Nephron progenitor cell (in vitro differentiated cells): ENCODE results near the gene LPP.
"Not testable (repeated sequence)": the region's sequence is repeated elsewhere in the genome, so short reads cannot be mapped to it uniquely, and the experiment has no call there.

Experiments used
- DNase-seq: peaks from one replicate; pipeline ENCODE4 v3.0.0; 2021
- H3K27ac Mint-ChIP-seq: 2 replicates; pipeline ENCODE4 v1.8.0; 2021; ENCODE audit warnings: mild to moderate bottlenecking, moderate library complexity, mixed read lengths
- H3K27me3 Mint-ChIP-seq: 2 replicates; pipeline ENCODE4 v1.8.0; 2021; ENCODE audit warnings: mild to moderate bottlenecking, low read depth, mixed read lengths; ENCODE audit not compliant: poor library complexity
- H3K36me3 Mint-ChIP-seq: 2 replicates; pipeline ENCODE4 v1.8.0; 2021; ENCODE audit warnings: low read depth, mixed read lengths
- H3K4me1 Mint-ChIP-seq: 2 replicates; pipeline ENCODE4 v1.8.0; 2021; ENCODE audit warnings: mixed read lengths
- H3K4me3 Mint-ChIP-seq: 2 replicates; pipeline ENCODE4 v1.8.0; 2021; ENCODE audit warnings: mild to moderate bottlenecking, moderate library complexity, mixed read lengths
- H3K9me3 Mint-ChIP-seq: 2 replicates; pipeline ENCODE4 v1.8.0; 2021; ENCODE audit warnings: mild to moderate bottlenecking, moderate library complexity, mixed read lengths
- CTCF ChIP-seq: fragments of 200-600 bp; sonication (generic); IDR thresholded peaks from 2 replicates; pipeline ENCODE4 v1.5.0; 2021; ENCODE audit warnings: antibody characterized with exemption

The LPP gene

GRCh38 chr3:188631291-188632010 lies 477.5 kb downstream of the LPP start:
- TF ChIP-seq CTCF = no peak
- Mint-ChIP-seq H3K36me3 (peaks cover 74% of the 10 kb centered on the region), H3K27me3 (no peaks in the 10 kb centered on the region), H3K4me3 (no peak overlapping the region), H3K4me1 (peaks cover 5% of the 10 kb centered on the region), H3K9me3 (peaks cover 42% of the 10 kb centered on the region), H3K27ac (no peak overlapping the region)
- DNase-seq = no peak

- no peak overlapping the region for H3K27ac Mint-ChIP-seq
- no peak for DNase-seq
- H3K4me3 Mint-ChIP-seq = no peak overlapping the region
- peaks cover 3% of the 10 kb centered on the region for H3K27me3 Mint-ChIP-seq
- H3K4me1 Mint-ChIP-seq = peaks cover 5% of the 10 kb centered on the region
- no peak for TF ChIP-seq CTCF
- peaks cover 67% of the 10 kb centered on the region for H3K36me3 Mint-ChIP-seq
- peaks cover 48% of the 10 kb centered on the region for H3K9me3 Mint-ChIP-seq
Measured at GRCh38 chr3:188633206-188633605, 479.2 kb downstream of the LPP start.

- Mint-ChIP-seq H3K27ac (no peak overlapping the region), H3K4me3 (no peak overlapping the region), H3K4me1 (peaks cover 5% of the 10 kb centered on the region), H3K27me3 (peaks cover 3% of the 10 kb centered on the region), H3K36me3 (peaks cover 56% of the 10 kb centered on the region), H3K9me3 (peaks cover 39% of the 10 kb centered on the region)
- TF ChIP-seq CTCF = no peak
- no peak for DNase-seq
Measured at GRCh38 chr3:188634285-188634684, 480.3 kb downstream of the LPP start.

- H3K36me3 Mint-ChIP-seq = peaks cover 48% of the 10 kb centered on the region
- DNase-seq = no peak
- H3K4me3 Mint-ChIP-seq = no peak overlapping the region
- H3K27me3 Mint-ChIP-seq = peaks cover 3% of the 10 kb centered on the region
- TF ChIP-seq CTCF = no peak
- H3K27ac Mint-ChIP-seq = no peak overlapping the region
- peaks cover 30% of the 10 kb centered on the region for H3K9me3 Mint-ChIP-seq
- peaks cover 5% of the 10 kb centered on the region for H3K4me1 Mint-ChIP-seq
Measured at GRCh38 chr3:188635258-188636042, 481.5 kb downstream of the LPP start.

DNA sequence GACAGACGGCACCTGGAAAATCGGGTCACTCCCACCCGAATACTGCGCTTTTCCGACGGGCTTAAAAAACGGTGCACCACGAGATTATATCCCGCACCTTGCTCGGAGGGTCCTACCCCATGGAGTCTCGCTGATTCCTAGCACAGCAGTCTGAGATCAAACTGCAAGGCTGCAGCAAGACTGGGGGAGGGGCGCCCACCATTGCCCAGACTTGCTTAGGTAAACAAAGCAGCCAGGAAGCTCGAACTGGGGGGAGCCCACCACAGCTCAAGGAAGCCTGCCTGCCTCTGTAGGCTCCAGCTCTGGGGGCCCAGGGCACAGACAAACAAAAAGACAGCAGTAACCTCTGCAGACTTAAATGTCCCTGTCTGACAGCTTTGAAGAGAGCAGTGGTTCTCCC lies 482.3 kb downstream of the LPP start:
- H3K36me3 Mint-ChIP-seq = peaks cover 48% of the 10 kb centered on the region

DNA sequence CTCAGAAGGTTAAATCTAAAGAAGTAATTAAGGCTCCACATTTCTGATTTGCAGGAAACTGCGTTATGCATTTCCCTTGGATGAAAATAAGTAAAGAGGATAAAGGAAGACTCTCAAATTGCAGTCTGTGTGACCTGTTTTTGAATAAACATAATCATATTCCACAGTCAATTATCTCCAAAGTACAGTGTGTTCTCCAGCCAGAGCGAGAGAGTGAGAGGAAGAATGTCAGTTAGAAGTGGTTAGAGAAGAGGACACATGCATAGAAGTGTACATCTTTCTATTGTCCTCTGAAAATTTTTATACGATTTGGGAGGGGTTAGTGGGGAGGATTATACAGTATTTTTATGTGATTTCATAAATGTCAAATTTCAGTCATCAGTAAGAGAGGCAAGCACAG lies 487.1 kb downstream of the LPP start:
- Mint-ChIP-seq H3K36me3 (peaks cover 11% of the 10 kb centered on the region), H3K4me1 (no peaks in the 10 kb centered on the region), H3K4me3 (no peak overlapping the region), H3K27ac (no peak overlapping the region), H3K27me3 (peaks cover 3% of the 10 kb centered on the region), H3K9me3 (peaks cover 12% of the 10 kb centered on the region)
- no peak for TF ChIP-seq CTCF
- DNase-seq = no peak

More for the DNA sequence above, 482.3 kb downstream of the LPP start:
- H3K27me3 Mint-ChIP-seq, H3K4me1 Mint-ChIP-seq, H3K4me3 Mint-ChIP-seq, DNase-seq, H3K27ac Mint-ChIP-seq: not testable (repeated sequence)
- peaks cover 30% of the 10 kb centered on the region for H3K9me3 Mint-ChIP-seq
